Neural progenitor cell (in vitro differentiated cells): Measurements from ENCODE around the gene RACGAP1. TPM values are rescaled to one million over a fixed set of nuclear protein-coding genes. Genes with fewer than 3 reads are reported as not detected.

Experiments used
- DNase-seq: peaks from one replicate; pipeline ENCODE4 v3.0.0-alpha.2; 2016; ENCODE audit warnings: low spot score
- H2AFZ ChIP-seq: fragments of 200-600 bp; sonication (generic); replicated peaks from 2 replicates; pipeline ENCODE4 v1.6.1; 2016; ENCODE audit warnings: antibody characterized with exemption
- H3F3A ChIP-seq: fragments of 200-600 bp; sonication (generic); 2 replicates; pipeline ENCODE4 v1.6.1; 2016; ENCODE audit warnings: antibody characterized with exemption, low read depth
- H3K27ac ChIP-seq: fragments of 200-600 bp; sonication (generic); 2 replicates; pipeline ENCODE4 v1.5.1; 2016; ENCODE audit warnings: mild to moderate bottlenecking
- H3K27me3 ChIP-seq: fragments of 200-600 bp; sonication (generic); 2 replicates; pipeline ENCODE4 v1.6.1; 2016; ENCODE audit warnings: mild to moderate bottlenecking, moderate library complexity
- H3K36me3 ChIP-seq: fragments of 200-600 bp; sonication (generic); 2 replicates; pipeline ENCODE4 v1.5.1; 2016
- H3K4me1 ChIP-seq: fragments of 200-600 bp; sonication (generic); 2 replicates; pipeline ENCODE4 v1.6.1; 2016; ENCODE audit warnings: mixed run types
- H3K4me2 ChIP-seq: fragments of 200-600 bp; sonication (generic); 2 replicates; pipeline ENCODE4 v1.6.1; 2016
- H3K4me3 ChIP-seq: fragments of 200-600 bp; sonication (generic); 2 replicates; pipeline ENCODE4 v1.5.1; 2016
- H3K79me2 ChIP-seq: fragments of 200-600 bp; sonication (generic); 2 replicates; pipeline ENCODE4 v1.6.1; 2016; ENCODE audit warnings: low read depth
- H3K9ac ChIP-seq: fragments of 200-600 bp; sonication (generic); 2 replicates; pipeline ENCODE4 v1.6.1; 2016
- H3K9me3 ChIP-seq: fragments of 200-600 bp; sonication (generic); 2 replicates; pipeline ENCODE4 v1.5.1; 2016; ENCODE audit warnings: low read depth
- H4K20me1 ChIP-seq: fragments of 200-600 bp; sonication (generic); 2 replicates; pipeline ENCODE4 v1.6.1; 2016; ENCODE audit warnings: low read depth
- H3K27ac Mint-ChIP-seq: 3 replicates; pipeline ENCODE4 v1.8.0; 2021; ENCODE audit warnings: mixed read lengths
- H3K27me3 Mint-ChIP-seq: 2 replicates; pipeline ENCODE4 v1.8.0; 2022; ENCODE audit warnings: low read depth, mild to moderate bottlenecking, inconsistent platforms, moderate library complexity, mixed read lengths; ENCODE audit not compliant: insufficient read depth
- H3K36me3 Mint-ChIP-seq: 3 replicates; pipeline ENCODE4 v1.8.0; 2021; ENCODE audit warnings: mixed read lengths
- H3K4me1 Mint-ChIP-seq: 3 replicates; pipeline ENCODE4 v1.8.0; 2021; ENCODE audit warnings: mixed read lengths
- H3K4me3 Mint-ChIP-seq: 3 replicates; pipeline ENCODE4 v1.8.0; 2021; ENCODE audit warnings: mild to moderate bottlenecking, moderate library complexity, mixed read lengths
- H3K9me3 Mint-ChIP-seq: 3 replicates; pipeline ENCODE4 v1.8.0; 2020; ENCODE audit warnings: mixed read lengths
- CTCF ChIP-seq: fragments of 200-600 bp; sonication (generic); IDR thresholded peaks from 2 replicates; pipeline ENCODE4 v1.5.1; 2017; ENCODE audit warnings: antibody characterized with exemption, mild to moderate bottlenecking
- EZH2 ChIP-seq: fragments of 200-600 bp; sonication (generic); IDR thresholded peaks from 2 replicates; pipeline ENCODE4 v1.6.1; 2017; ENCODE audit warnings: antibody characterized with exemption, mild to moderate bottlenecking, moderate library complexity
- EZH2phosphoT487 ChIP-seq: fragments of 200-600 bp; sonication (generic); IDR thresholded peaks from 2 replicates; pipeline ENCODE4 v1.6.1; 2017; ENCODE audit warnings: antibody characterized with exemption
- total RNA-seq: library from RNA; depleted of rRNA; stranded (reverse); fragments of >200 nt; gene quantifications from 2 replicates; pipeline ENCODE4 v1.2.3, GENCODE V29; 2015; ENCODE audit warnings: low replicate concordance

RACGAP1 gene
- total RNA-seq, 1 donor from 2014 or later: 149 TPM

- no peaks in the 10 kb centered on the region for H3K36me3 Mint-ChIP-seq
- no peaks in the 10 kb centered on the region for H3K36me3 ChIP-seq
- H3K27me3 ChIP-seq: peaks cover 27% of the 10 kb centered on the region
- no peak for DNase-seq
- H3K4me2 ChIP-seq: peak overlapping the region; percentile 37
- H3K27me3 Mint-ChIP-seq: peaks cover 13% of the 10 kb centered on the region
- no peak overlapping the region for H2AFZ ChIP-seq
- TF ChIP-seq EZH2phosphoT487 (no peak), EZH2 (no peak), CTCF (no peak)
- H3K4me3 ChIP-seq: peak overlapping the region; percentile 15
- H3K27ac ChIP-seq: no peak overlapping the region
- no peaks in the 10 kb centered on the region for H4K20me1 ChIP-seq
- H3K4me3 Mint-ChIP-seq: no peak overlapping the region
- no peaks in the 10 kb centered on the region for H3K9me3 ChIP-seq
- H3F3A ChIP-seq: no peaks in the 10 kb centered on the region
- no peaks in the 10 kb centered on the region for H3K9me3 Mint-ChIP-seq
- no peaks in the 10 kb centered on the region for H3K79me2 ChIP-seq
- no peak overlapping the region for H3K27ac Mint-ChIP-seq
- no peak overlapping the region for H3K9ac ChIP-seq
- peaks cover 9% of the 10 kb centered on the region for H3K4me1 ChIP-seq
- peaks cover 36% of the 10 kb centered on the region for H3K4me1 Mint-ChIP-seq
These were observed 79.2 kb downstream of the RACGAP1 start for GRCh38 chr12:49946086-49946485.

- H3K9me3 ChIP-seq: no peaks in the 10 kb centered on the region
- H4K20me1 ChIP-seq: no peaks in the 10 kb centered on the region
- H3K9me3 Mint-ChIP-seq: no peaks in the 10 kb centered on the region
- H3K79me2 ChIP-seq: no peaks in the 10 kb centered on the region
- DNase-seq: peak; percentile 88
- H3K9ac ChIP-seq: no peak overlapping the region
- peak overlapping the region; percentile 94 for H2AFZ ChIP-seq
- H3K27me3 Mint-ChIP-seq: peaks cover 11% of the 10 kb centered on the region
- peak overlapping the region; percentile 10 for H3K27ac Mint-ChIP-seq
- H3F3A ChIP-seq: no peaks in the 10 kb centered on the region
- no peak overlapping the region for H3K27ac ChIP-seq
- H3K4me3 ChIP-seq: peak overlapping the region; percentile 42
- peaks cover 27% of the 10 kb centered on the region for H3K27me3 ChIP-seq
- peaks cover 9% of the 10 kb centered on the region for H3K4me1 ChIP-seq
- peaks cover 39% of the 10 kb centered on the region for H3K4me1 Mint-ChIP-seq
- peak overlapping the region; percentile 85 for H3K4me2 ChIP-seq
- no peaks in the 10 kb centered on the region for H3K36me3 ChIP-seq
- no peaks in the 10 kb centered on the region for H3K36me3 Mint-ChIP-seq
- peak overlapping the region; percentile 82 for H3K4me3 Mint-ChIP-seq
- TF ChIP-seq EZH2phosphoT487 (no peak), CTCF (peak; percentile 81)
These were observed 79.8 kb downstream of the RACGAP1 start for GRCh38 chr12:49945394-49946080.

- H4K20me1 ChIP-seq: no peaks in the 10 kb centered on the region
- H3K9me3 ChIP-seq: no peaks in the 10 kb centered on the region
- TF ChIP-seq CTCF (no peak), EZH2 (no peak), EZH2phosphoT487 (no peak)
- no peak overlapping the region for H3K27ac ChIP-seq
- peaks cover 33% of the 10 kb centered on the region for H3K4me1 Mint-ChIP-seq
- H3K4me3 Mint-ChIP-seq: peak overlapping the region; percentile 13
- H3K36me3 ChIP-seq: no peaks in the 10 kb centered on the region
- H3K9ac ChIP-seq: no peak overlapping the region
- no peak overlapping the region for H3K4me3 ChIP-seq
- peaks cover 27% of the 10 kb centered on the region for H3K27me3 ChIP-seq
- peaks cover 11% of the 10 kb centered on the region for H3K27me3 Mint-ChIP-seq
- DNase-seq: no peak
- H3K4me2 ChIP-seq: no peak overlapping the region
- H3K4me1 ChIP-seq: peaks cover 9% of the 10 kb centered on the region
- no peak overlapping the region for H2AFZ ChIP-seq
- H3F3A ChIP-seq: no peaks in the 10 kb centered on the region
- H3K36me3 Mint-ChIP-seq: no peaks in the 10 kb centered on the region
- H3K27ac Mint-ChIP-seq: no peak overlapping the region
- H3K9me3 Mint-ChIP-seq: no peaks in the 10 kb centered on the region
- no peaks in the 10 kb centered on the region for H3K79me2 ChIP-seq
These were observed 80.6 kb downstream of the RACGAP1 start for GRCh38 chr12:49944718-49945117.
